Measurements from ENCODE around the gene CCDC50.

The CCDC50 gene

GRCh38 chr3:191381303-191381702, 52.1 kb downstream of the CCDC50 start:
- no peak for DNase-seq (ENCODE audit: low read depth)

DNA sequence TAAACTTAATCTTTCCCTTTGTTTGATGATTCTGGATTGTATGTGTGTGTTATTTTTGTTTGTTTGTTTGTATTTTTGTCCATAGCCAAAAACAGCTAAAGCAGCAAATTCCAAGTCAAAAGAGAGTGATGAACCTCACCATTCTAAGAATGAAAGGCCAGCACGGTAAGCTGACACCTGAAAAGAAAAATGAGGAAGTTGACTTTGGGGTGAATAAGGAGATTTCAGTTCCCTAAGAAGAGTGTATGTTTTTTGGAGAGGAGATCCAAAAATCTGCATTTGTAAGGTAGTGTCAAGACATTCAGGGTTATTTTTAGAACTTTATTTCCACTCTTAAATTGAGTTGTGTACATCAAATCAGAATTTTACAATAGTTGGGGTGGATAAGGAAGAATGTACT, 53.5 kb downstream of the CCDC50 start:
- DNase-seq (ENCODE audit: low read depth): no peak

DNA sequence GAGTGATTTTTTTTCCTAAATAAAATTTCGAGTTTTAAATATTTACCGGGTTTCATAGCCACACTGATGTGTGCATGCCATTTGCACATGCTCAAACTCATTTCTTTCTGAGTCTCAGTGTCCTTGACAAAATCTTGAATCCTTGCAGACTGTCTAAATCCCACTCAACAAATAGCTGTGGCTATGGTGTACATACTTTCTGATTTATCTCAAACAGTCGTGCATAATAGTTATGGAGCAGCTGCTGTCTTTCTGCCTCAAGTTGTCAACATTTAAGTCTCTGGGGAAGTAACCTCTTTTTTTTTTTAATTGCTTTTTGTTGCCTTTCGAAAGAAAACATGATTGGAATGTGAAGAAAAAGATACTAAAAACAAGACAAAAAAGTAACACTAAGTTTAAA, 53.9 kb downstream of the CCDC50 start:
- DNase-seq (ENCODE audit: low read depth): no peak

- no peak for DNase-seq (ENCODE audit: low read depth)
These were observed 55.9 kb downstream of the CCDC50 start for GRCh38 chr3:191385101-191385500.

GRCh38 chr3:191387441-191388077, 58.4 kb downstream of the CCDC50 start:
- DNase-seq (ENCODE audit: low read depth): no peak

DNA sequence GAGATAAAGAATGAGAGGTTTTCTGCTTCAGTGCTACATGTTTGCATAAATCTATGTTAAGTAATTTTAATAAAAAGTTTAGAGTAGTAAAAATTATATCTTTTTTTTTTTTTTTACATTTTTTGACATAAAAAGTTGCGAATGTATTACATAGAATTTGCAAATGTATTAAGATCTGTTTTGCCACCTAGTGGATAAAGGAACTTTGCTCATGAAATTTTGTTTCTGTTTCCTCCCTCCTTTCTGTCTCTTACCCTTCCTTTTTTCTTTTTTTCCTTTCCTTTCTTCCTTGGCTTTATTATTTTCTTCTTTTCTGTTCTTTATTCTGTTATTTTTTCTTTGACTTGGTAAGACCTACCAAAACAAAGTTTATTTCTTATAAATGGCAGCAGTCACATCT, 59.6 kb downstream of the CCDC50 start:
- no peak for DNase-seq (ENCODE audit: low read depth)

DNA sequence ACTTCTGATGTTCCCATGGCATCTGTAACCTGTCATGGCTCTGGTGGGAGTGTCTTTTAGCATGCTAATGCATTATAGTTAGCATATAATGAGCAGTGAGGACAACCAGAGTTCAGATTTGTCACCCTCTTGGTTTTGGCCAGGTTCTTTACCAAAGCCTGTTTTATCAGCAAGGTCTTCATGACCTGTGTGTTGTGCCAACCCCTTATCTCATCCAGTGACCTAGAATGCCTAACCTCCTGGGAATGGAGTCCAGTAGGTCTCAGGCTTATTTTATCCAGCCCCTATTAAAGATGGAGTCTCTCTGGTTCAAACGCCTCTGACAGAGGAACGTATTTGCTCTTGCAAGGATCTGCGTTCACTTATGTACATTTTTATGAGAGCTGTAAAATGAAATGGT, 61.4 kb downstream of the CCDC50 start:
- no peak for DNase-seq (ENCODE audit: low read depth)

GRCh38 chr3:191391861-191392808, 62.9 kb downstream of the CCDC50 start:
- DNase-seq (ENCODE audit: low read depth): no peak

GRCh38 chr3:191393146-191393545, 64.0 kb downstream of the CCDC50 start:
- no peak for DNase-seq (ENCODE audit: low read depth)

DNA sequence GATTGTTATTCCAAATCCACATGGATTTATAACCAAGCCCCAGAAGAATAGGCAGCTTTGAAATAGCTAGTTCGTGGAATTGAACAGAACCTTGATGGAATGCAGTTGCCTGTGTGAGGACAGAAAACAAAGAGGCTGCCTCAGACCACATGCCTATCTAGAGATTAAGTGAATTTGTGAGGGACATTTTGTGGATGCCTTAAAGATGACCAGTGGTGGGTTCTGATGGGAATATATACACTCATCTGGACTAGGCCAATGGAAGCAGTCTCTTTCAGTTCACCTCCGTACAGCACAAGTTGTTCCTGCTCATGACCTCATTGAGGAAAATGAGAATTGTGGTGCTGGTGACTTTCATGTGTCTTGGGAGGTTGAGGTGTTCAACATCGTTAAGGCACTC, 68.6 kb downstream of the CCDC50 start:
- DNase-seq (ENCODE audit: low read depth): no peak

DNA sequence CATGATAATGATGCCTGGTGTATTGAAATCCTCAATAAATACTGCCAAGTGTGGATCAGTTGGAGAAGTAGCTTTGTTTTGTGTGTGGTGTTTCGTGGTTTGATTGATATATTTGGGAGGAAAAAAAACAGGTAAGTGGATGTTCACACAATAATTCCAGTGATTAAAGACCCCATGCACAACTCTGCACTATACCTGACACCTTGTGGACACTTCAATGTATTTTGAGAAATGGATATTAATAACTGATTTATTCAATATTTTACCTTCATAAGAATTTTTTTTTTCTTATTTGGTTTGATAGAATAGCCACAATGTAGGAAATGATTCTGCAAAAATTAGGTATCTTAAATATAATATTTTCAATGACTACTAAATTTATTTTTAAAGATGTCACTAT, 69.4 kb downstream of the CCDC50 start:
- DNase-seq (ENCODE audit: low read depth): no peak

- no peak for DNase-seq (ENCODE audit: low read depth)
These were observed 70.7 kb downstream of the CCDC50 start for GRCh38 chr3:191399918-191400317.

DNA sequence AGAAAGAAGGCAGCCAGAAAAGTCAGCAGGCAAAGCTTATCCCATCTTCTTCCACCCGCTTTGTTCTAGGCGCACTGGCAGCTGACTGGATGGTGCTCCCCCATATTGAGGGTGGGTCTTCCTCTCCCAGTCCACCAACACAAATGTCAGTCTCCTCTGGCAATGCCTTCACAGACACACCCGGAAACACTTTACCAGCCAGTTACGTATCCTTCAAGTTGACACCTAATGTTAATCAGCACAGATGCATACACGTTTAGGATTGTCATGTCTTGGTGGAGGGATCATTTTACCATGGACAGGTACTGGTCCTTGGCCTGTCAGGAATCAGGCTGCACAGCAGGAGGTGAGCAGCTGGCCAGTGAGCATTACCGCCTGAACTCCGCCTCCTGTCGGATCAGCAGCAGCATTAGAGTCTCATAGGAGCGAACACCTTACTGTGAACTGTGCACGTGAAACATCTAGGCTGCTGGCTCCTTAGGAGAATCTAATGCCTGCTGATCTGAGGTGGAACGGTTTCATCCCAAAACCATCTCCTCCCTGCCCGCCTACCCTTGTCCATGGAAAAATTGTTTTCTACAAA, 72.7 kb downstream of the CCDC50 start:
- DNase-seq (ENCODE audit: low read depth): no peak

- DNase-seq (ENCODE audit: low read depth): no peak
These were observed 80.7 kb downstream of the CCDC50 start for GRCh38 chr3:191409791-191410359.

GRCh38 chr3:191412759-191413158, 83.6 kb downstream of the CCDC50 start:
- DNase-seq (ENCODE audit: low read depth): peak; percentile 89

DNA sequence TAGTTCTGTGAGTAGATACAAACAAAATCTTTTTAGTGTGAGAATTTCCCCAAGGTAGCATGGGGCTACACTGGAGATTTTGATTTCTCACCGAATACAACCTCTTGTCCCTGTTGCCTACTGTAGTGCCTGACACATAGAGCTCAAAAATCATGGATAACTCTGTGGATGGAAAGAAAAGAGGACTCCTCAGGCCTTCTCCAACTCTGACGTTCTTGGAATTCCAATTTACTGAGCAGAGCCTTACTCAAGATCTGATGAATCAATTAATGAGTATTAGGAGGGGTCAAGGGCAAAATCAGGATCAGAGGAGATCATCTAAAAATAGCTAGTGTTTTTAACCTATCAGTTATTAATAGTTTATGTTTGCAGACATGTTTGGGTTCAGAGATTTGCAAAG, 85.1 kb downstream of the CCDC50 start:
- peak; percentile 2 for DNase-seq (ENCODE audit: low read depth)

DNA sequence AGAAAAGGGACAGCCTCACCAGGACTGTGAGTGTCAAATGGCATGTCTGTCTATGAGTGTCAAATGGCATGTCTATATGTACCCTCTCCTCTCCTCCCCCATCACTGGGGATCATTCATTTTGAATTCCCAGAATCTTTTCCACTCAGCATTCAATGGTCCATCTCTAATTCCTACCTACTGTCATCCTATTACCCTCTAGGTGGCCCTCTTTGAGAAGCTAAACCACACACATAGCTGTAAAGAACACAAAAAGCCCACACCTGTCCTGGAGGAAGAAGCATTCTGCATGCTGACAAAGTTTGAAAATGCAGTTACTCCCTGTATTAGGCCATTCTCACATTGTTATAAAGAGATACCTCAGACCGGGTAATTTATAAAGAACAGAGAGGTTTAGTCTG, 85.5 kb downstream of the CCDC50 start:
- DNase-seq (ENCODE audit: low read depth): no peak

GRCh38 chr3:191415566-191415965, 86.4 kb downstream of the CCDC50 start:
- no peak for DNase-seq (ENCODE audit: low read depth)

- DNase-seq (ENCODE audit: low read depth): no peak
These were observed 88.2 kb downstream of the CCDC50 start for GRCh38 chr3:191417457-191417729.

GRCh38 chr3:191420771-191421170, 91.6 kb downstream of the CCDC50 start:
- no peak for DNase-seq (ENCODE audit: low read depth)

GRCh38 chr3:191424881-191425280, 95.7 kb downstream of the CCDC50 start:
- no peak for DNase-seq (ENCODE audit: low read depth)

DNA sequence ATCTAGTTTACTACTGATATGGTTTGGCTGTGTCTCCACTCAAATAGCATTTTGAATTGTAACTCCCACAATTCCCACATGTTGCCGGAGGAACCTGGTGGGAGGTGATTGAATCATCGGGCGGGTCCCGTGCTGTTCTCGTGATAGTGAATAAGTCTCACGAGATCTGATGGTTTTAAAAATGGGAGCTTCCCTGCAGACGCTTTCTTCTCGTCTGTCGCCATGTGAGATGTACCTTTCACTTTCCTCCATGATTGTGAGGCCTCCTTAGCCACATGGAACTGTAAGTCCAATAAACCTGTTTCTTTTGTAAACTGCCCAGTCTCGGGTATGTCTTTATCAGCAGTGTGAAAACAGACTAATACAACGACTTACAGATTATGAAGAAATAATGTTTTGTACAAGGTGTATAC, 96.1 kb downstream of the CCDC50 start:
- DNase-seq (ENCODE audit: low read depth): no peak

DNA sequence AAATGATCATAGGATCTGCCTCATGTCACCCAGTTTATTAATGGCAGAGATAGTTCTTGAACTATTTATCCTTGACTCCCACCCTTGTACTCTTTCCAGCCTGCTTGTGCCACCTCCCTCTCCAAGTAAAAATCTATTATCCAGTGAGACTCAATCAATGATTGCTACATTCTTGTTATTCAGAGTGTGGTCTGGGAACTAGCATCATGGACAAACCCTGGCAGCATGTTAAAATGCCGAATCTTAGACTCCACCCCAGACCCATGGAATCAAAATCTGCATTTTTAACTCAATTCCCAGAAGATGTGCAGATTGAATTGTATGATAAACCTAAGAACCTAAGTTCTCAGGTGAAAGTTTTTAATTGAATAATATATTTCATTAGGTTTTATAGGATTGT, 97.1 kb downstream of the CCDC50 start:
- no peak for DNase-seq (ENCODE audit: low read depth)
